Activated CD8-positive, alpha-beta memory T cell treated with anti-CD3 and anti-CD28 coated beads for 1 hour (primary cell): ENCODE data around the gene TFPI.
"Not testable (repeated sequence)": the region's sequence is repeated elsewhere in the genome, so short reads cannot be mapped to it uniquely, and the experiment has no call there.

Experiments
- DNase-seq, 2 donors: peaks; one replicate each; pipeline ENCODE4 v3.0.0-alpha.2; 2020; ENCODE audit warnings: low read depth in 1 of 2; ENCODE audit errors: extremely low read depth in 1 of 2

Gene TFPI

DNA sequence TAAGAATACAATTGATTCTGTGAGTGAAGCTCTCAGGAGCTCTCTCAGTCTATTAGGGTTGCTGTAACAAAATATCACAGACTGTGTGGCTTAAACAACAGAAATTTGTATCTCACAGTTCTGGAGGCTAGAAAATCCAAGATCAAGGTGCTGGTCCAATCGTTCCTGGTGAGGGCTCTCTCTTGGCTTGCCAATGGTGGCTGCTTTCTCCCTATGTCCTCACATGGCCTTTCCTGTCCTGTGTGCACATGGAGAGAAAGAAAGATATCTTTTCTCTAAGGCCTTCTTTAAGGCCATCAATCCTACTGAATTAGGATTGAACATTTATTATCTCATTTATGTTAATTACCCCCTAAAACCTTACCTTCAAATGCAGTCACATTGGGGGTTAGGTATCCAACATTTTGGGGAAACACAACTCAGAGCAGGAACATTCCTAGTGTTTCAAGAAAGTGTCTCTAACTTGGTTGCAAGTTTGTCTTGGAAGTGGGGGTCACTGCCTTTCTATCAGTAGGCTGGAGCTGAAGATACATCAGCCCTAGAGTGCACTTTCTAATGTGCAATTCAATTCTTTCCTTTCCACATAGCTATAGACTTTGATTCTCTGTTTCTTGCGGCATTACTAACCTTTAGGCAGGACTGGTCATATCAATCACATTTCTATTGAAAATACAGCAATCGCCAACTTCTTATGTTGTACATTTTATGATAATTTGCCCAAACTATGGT, 24.8 kb downstream of the TFPI start:
- no peak for DNase-seq

DNA sequence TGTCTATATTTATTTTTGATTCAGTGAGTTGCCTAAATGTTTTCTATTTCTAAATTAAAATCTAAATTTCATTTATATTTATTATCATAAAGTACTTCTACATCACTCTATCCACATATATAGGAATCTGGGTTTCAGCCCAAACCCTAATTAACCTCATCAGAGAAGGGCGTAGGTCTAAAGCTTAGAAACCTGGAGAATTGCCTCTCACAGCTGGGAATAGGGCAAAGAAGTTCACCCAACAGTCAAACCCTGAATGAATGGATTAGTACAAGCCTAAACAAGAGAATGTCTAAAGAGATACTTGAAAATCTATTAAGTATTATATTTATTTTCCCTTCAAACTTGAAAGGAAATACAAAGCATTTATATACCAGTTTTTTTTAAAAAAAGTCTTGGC, 26.2 kb downstream of the TFPI start:
- no peak for DNase-seq

DNA sequence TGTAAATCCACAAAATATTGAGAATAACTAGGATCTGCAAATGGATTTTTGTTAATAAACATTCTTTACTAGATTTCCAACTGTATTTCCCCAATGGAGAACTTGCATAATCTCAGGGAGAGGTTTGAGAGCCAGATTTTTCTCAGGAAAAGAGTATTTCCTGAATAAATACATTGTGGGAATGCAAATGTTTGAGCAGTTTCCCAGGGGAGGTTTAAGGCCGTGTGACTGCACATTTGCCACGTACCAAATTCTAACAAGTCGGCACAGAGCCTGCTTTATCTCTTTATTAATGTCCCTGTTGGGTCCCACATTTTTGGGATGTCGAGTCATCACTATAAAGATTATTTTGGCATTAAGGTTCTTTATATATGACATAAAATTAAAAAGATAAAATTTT, 27.0 kb downstream of the TFPI start:
- DNase-seq = no peak

DNA sequence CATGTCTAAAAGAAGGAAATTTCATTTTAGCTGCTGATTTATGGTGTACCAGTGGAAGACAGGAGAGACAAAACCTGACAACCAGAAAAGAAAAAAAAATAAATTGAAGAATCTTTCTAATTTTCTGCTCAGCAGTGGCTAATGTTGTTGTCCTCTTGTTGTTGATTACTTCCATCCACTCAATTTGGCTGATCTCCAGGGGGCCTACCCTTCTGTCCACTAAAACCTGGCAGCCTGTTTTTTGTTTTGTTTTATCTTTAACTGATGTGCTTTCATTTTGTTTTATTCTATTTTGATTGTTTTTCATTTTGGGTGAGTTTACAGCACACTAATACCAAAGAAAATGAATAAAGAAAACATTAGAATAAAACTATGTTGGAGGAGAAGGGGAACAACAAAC, 27.4 kb downstream of the TFPI start:
- no peak for DNase-seq

DNA sequence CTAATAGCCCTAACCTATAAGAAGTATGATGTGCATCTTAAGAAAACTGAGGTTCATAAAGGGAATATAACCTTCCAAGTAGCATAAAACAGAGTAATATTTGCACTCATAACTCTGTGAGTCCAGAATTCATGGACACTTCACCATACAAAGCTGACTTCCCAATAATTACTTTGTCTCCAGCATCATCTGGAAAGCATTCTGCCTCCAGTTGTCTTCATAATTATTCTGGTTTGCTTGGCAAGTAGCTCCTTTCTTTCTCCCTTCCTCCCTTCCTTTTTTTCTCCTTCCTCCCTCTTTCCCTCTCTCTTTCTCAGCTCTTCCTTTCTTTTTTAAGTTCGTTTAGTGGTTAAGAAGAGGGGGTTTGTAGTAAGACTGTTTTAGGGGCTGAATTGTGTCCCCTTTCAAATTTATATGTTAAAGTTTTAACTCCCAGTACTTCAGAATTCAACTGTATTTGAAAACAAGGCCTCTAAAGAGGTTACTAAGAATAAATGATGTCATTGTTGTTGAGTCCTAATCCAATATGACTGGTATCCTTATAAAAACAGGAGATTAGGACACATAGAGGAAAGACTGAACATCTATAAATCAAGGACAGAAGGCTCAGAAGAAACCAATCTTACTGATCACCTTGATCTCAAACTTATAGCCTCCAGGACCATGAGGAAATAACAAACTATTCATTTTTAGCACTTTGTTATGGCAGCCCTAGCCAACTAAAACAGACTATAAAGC, 28.9 kb downstream of the TFPI start:
- DNase-seq = no peak

DNA sequence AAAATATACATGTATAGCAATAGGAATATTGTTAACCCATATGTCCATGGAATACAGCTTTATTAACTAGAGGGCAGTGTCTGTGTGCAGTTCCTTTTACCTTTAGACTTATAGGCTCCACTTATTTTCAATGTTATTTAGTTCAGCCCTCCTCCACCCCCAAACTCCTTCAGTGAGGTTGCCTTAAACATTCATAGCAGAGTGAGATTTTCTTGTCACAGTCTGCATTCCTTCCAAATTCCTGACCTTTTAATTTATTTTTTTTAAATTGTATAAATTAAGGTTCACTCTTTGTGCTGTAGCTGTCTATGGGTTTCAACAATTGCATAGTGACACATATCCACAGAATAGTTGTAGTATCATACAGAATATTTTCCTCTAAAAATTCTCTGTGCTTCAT, 30.9 kb downstream of the TFPI start:
- no peak for DNase-seq

DNA sequence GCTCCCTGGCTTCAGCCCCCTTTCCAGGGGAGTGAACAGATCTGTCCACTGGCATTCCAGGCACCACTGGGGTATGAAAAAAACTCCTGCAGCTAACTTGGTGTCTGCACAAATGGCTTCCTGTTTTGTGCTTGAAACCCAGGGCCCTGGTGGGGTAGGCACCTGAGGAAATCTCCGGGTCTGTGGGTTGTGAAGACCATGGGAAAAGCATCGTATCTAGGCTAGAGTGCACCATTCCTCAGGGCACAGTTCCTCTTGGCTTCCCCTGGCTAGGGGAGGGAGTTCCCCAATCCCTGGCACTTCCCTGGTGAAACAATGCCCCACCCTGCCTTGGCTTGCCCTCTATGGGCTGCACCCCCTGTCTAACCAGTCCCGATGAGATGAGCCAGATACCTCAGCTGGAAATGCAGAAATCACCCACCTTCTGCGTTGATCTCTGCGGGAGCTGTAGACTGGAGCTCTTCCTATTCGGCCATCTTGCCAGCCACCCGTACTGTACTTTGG, 34.1 kb downstream of the TFPI start:
- DNase-seq = no peak

DNA sequence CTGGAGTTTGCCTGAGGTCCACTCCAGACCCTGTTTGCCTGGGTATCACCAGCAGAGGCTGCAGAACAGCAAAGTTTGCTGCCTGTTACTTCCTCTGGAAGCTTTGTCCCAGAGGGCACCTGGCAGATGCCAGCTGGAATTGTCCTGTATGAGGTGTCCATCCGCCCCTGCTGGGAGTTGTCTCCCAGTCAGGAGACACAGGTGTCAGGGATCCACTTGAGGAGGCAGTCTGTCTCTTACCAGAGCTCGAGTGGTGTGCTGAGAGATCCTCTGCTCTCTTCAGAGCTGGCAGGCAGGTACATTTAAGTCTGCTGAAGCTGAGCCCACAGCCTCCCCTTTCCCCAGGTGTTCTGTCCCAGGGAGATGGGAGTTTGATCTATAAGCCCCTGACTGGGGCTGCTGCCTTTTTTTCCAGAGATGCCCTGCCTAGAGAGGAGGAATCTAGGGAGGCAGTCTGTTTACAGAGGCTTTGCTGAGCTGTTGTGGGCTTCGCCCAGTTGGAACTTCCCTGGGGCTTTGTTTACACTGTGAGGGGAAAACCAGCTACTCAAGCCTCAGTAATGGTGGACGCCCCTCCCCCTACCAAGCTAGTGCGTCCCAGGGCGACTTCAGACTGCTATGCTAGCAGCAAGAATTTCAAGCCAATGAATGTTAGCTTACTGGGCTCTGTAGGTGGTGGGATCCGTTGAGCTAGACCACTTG, 34.7 kb downstream of the TFPI start:
- no peak for DNase-seq

DNA sequence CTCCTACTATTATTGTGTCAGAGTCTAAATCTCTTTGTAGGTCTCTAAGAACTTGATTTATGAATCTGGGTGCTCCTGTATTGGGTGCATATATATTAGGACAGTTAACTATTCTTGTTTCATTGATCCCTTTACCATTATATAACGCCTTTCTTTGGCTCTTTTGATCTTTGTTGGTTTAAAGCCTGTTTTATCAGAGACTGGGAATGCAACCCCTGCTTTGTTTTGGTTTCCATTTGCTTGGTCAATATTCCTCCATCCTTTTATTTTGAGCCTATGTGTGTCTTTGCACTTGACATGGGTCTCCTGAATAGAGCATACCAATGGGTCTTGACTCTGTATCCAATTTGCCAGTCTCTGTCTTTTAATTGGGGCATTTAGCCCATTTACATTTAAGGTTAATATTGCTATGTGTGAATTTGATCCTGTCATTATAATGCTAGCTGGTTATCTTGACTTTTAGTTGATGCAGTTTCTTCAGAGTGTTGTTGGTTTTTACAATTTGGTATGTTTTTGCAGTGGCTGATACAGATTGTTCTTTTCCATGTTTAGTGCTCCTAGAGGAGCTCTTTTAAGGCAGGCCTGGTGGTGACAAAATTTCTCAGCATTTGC, 36.4 kb downstream of the TFPI start:
- not testable (repeated sequence) for DNase-seq

DNA sequence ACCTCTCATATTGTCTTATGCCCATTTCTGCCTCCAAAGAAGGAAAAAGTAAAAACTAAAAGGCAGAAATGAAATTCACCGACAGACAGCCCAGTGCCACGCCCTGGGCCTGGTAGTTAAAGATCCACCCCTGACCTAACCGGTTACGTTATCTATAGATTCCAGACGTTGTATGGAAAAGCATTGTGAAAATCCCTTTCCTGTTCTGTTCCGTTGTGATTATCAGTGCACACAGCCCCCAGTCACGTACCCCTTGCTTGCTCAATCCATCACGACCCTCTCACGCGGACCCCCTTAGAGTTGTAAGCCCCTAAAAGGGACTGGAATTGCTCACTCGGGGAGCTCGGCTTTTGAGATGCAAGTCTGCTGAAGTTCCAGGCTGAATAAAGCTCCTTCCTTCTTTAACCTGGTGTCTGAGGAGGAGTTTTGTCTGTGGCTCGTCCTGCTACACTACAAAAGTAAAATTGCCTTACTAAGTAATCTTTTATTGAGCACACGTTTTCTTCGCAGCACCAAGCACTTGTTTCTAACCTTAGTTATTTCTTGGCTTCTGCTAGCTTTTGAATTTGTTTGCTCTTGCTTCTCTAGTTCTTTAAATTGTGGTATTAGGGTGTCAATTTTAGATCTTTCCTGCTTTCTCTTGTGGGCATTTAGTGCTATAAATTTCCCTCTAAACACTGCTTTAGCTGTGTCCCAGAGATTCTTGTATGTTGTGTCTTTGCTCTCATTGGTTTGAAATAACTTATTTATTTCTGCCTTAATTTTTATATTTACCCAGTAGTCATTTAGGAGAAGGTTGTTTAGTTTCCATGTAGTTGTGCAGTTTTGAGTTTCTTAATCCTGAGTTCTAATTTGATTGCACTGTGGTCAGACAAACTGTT, 37.4 kb downstream of the TFPI start:
- not testable (repeated sequence) for DNase-seq

DNA sequence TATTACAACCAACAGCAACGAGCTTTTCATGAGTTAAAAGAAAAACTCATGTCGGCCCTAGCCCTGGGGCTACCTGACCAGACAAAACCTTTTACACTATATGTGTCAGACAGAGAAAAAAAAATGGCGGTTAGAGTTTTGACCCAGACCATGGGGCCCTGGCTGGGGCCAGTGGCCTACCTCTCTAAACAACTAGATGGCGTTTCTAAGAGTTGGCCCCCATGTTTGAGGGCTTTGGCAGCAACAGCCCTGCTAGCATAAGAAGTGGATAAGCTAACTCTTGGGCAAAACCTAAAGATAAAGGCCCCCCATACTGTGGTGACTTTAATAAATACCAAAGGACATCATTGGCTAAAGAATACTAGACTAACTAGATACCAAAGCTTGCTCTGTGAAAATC, 39.3 kb downstream of the TFPI start:
- no peak for DNase-seq

DNA sequence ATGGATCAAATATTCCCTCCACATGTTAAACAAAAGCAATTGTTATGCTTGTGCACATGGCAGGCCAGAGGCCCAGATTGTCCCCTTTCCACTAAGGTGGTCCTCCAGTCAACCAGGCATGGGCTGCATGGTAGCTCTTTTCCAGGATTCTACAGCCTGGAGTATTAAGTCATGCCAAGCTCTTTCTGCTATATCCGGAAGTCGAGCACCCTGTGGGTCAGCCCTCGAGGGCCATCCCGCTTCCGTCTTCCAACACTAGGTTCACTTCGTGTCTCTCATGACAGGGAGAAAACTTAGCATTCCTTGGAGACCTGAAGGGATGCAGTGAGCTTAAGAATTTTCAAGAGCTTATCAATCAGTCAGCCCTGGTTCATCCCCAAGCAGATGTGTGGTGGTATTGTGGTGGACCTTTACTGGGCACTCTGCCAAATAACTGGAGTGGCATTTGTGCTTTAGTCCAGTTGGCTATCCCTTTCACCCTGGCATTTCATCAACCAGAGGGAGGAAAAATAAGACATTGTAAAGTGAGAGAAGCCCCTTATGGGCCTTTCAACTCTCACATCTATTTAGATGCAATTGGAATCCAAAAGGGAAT, 39.9 kb downstream of the TFPI start:
- DNase-seq = not testable (repeated sequence)

DNA sequence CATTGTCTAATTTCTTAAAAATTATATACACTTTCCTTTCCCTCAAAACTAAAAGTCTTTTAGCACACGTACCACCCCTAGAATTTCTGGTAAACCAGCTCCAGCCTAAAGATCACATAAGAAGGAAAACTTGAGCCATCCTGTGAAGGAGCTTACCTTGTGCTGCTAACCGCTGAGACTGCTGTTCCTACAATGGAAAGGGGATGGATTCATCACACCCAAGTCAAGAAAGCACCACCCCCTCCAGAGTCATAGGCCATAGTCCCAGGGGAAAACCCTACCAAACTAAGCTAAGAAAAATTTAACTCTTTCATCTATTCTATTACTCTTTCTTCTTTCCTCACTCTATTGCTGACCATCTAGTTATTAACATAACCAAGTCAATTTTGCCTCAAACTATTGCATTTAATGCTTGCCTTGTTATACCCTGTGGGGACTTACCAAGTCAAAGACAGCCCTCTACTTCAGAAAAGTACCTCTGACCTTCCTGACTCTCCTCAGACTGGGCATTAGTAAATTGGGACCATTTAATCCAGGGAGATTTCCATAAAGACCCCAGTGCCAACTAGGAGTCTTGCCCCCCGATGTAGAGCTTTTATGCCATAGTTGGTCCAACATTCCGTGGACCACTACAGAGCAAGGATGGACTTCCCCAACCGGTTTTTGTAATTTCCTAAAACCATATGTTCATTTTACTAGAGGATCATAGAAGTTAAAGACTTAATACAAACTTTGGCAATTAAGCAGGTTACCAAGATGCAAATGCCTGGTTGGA, 40.6 kb downstream of the TFPI start:
- DNase-seq = not testable (repeated sequence)

DNA sequence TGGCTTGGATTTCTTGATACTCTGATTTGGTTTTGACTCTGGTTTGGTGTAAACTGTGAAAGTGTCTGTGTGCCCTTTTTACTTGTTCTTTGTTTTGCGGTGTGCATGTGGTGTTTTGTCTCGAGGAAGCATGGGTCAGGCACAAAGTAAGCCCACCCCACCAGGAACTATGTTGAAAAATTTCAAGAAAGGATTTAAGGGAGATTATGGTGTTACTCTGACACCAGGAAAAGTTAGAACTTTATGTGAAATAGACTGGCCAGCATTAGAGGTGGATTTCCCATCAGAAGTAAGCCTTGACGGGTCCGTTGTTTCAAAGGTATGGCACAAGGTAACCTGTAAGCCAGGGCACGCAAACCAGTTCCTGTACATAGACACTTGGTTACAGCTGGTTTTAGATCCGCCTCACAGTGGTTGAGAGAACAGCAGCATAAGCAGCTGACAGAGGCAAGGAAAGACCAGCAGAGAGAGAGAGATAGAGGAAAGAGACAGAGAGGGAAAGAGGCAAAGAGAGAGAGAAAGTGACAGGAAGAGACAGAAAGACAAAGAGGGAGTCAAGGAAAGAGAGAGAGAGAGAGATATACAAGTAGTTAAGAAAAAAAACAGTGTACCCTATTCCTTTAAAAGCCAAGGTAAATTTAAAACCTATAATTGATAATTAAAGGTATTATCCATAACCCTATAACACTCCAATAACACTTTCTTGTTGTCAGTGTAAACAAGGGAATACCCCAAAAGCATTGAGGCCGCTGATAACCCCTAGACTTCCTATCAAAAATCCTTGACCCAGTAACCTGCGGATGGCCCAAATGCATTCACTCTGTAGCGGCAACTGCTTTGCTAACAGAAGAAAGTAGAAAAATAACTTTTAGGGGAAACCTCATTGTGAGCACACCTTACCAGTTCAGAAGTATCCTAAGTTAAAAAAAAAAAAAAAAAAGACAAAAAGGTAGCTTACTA, 42.6 kb downstream of the TFPI start:
- DNase-seq = no peak

DNA sequence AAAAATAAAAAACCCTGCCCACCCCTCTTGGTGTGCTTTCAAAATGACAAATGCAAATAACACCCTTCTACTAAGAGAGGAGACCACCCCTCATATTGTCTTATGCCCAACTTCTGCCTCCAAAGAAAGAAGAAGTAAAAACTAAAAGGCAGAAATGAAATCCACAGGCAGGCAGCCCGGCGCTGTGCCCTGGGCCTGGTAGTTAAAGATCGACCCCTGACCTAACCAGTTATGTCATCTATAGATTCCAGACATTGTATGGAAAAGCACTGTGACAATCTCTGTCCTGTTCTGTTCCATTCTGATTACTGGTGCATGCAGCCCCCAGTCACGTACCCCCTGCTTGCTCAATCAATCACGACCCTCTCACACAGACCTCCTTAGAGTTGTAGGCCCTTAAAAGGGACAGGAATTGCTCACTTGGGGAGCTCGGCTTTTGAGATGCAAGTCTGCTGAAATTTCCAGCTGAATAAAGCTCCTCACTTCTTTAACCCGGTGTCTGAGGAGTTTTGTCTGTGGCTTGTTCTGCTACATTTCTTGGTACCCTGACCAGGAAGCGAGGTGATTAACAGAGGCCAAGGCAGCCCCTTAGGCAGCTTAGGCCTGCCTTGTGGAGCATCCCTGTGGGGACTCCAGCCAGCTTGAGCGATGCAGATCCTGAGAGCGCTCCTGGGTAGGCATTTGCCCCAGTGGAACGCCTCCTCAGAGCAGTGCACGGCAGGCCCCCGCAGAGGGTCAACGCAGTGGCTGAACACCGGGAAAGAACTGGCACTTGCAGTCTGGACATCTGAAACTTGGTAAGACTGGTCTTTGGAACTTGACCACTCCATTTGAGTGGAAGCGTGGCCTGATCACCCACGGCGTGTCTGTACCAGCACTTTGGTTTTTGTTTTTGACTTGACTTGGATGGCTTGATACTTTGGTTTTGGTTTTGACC, 43.5 kb downstream of the TFPI start:
- not testable (repeated sequence) for DNase-seq

DNA sequence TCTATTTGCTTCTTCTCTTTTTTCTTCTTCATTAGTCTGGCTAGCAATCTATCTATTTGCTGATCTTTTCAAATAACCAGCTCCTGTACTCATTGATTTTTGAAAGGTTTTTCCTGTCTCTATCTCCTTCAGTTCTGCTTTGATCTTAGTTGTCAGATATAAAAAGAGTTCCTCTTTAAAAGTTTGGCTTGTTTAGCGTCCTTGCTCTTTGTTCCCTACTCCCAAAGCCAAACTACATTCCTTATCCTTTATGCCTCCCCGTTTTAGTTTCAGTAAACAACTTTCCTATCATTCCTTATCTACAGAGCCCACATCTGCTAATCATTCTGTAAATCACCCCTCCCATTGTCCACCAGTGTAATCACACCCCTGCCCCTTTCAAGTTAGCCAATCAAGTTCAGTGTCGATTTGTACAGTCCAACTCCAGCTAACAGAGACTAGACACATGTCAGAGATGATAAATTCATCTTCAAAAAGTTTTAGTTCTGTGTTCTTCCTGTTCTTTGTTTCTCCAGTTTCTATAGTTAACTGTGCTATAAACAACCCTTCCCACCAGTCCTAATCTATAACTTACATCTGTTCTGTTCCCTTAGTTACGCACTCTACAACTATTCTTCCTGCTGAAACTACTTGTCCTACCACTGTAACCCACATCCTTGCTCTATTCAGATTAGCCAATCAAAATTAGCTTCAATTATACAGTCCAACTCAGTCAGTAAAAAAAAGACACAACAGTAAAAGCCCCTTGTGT, 44.4 kb downstream of the TFPI start:
- no peak for DNase-seq
